ENCODE results near the gene PLXNA4.

Gene PLXNA4

GRCh38 chr7:132110692-132111091, 465.6 kb downstream of the PLXNA4 start:
- DNase-seq (ENCODE audit: low read depth in 1 of 2, low spot score in 1 of 2), result no peak
- in situ Hi-C loops (cut with HindIII; ENCODE audit: low pct_unique_long_range_greater_than_20kb, low sequenced_read_pairs), result no loop called here
- no peak for TF ChIP-seq JUND (IDR thresholded peaks at IDR 0.05; ENCODE audit: low read depth)

DNA sequence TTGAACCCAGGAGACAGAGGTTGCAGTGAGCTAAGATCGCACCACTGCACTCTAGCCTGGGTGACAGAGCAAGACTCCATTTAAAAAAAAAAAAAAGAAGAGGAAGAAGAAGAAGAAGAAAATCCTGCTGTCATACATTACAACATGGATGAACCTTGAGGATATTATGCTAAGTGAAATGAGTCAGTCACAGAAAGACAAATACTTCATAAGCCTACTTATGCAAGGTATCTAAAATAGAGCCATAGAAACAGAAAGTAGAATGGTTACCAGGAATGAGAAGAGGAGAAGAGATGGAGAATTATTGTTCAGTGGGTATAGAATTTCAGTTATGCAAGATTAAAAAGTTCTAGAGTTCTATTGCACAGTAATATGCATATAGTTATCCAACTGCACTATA, 466.5 kb downstream of the PLXNA4 start:
- in situ Hi-C loops (cut with HindIII; ENCODE audit: low pct_unique_long_range_greater_than_20kb, low sequenced_read_pairs), result no loop called here
- no peak for DNase-seq (ENCODE audit: low read depth in 1 of 2, low spot score in 1 of 2)
- no peak for TF ChIP-seq JUND (IDR thresholded peaks at IDR 0.05; ENCODE audit: low read depth)

- no peak for TF ChIP-seq JUND (IDR thresholded peaks at IDR 0.05; ENCODE audit: low read depth)
- in situ Hi-C loops (cut with HindIII; ENCODE audit: low pct_unique_long_range_greater_than_20kb, low sequenced_read_pairs), result no loop called here
- DNase-seq (ENCODE audit: low read depth in 1 of 2, low spot score in 1 of 2), result no peak
These were observed 467.7 kb downstream of the PLXNA4 start for GRCh38 chr7:132108563-132108962.

GRCh38 chr7:132106491-132106890, 469.8 kb downstream of the PLXNA4 start:
- TF ChIP-seq JUND (IDR thresholded peaks at IDR 0.05; ENCODE audit: low read depth), result no peak
- no peak for DNase-seq (ENCODE audit: low read depth in 1 of 2, low spot score in 1 of 2)
- in situ Hi-C loops (cut with HindIII; ENCODE audit: low pct_unique_long_range_greater_than_20kb, low sequenced_read_pairs), result no loop called here

DNA sequence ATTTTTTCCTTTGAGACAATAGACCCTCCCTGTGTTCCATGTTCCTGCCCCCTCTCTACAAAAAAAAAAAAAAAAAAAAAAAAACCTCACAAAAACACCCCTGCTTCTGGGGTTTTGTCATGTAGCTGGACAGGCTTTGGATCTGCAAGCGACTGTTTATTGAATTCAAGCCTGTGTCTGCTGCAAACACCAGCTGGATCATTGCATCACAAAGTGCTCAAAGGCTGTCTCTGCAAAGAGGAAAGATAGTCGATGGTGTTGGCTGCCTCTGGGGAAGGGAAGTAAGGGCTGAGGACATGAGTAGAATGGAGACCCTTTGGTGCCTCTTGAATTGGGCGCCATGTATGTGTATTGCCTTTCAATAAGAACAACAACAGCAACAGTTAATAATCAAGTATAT, 471.2 kb downstream of the PLXNA4 start:
- TF ChIP-seq JUND (IDR thresholded peaks at IDR 0.05; ENCODE audit: low read depth), result no peak

DNA sequence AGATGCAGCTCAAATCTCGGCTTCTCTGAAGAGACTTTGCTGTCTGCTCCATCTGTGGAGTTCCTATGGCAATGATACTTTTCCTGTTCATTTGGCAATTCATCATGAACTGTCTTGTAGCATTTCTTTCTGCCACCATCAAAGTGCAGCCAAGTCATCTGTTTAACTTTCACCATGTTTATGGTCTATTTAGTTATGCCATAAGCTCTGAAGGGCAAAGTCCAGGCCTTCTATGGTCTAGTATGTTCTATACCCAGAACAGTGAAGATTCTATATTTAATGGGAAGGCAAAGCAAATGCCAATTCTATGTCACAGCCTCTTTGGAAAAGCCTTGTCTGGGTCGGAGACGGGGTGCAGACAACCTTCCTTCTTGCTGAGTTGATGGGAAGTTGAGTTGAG, 472.6 kb downstream of the PLXNA4 start:
- no peak for DNase-seq (ENCODE audit: low read depth in 1 of 2, low spot score in 1 of 2)
- no peak for TF ChIP-seq JUND (IDR thresholded peaks at IDR 0.05; ENCODE audit: low read depth)
- in situ Hi-C loops (cut with HindIII; ENCODE audit: low pct_unique_long_range_greater_than_20kb, low sequenced_read_pairs), result no loop called here

More for the DNA sequence above, 471.2 kb downstream of the PLXNA4 start:
- no peak for DNase-seq (ENCODE audit: low read depth in 1 of 2, low spot score in 1 of 2)
- in situ Hi-C loops (cut with HindIII; ENCODE audit: low pct_unique_long_range_greater_than_20kb, low sequenced_read_pairs), result no loop called here

DNA sequence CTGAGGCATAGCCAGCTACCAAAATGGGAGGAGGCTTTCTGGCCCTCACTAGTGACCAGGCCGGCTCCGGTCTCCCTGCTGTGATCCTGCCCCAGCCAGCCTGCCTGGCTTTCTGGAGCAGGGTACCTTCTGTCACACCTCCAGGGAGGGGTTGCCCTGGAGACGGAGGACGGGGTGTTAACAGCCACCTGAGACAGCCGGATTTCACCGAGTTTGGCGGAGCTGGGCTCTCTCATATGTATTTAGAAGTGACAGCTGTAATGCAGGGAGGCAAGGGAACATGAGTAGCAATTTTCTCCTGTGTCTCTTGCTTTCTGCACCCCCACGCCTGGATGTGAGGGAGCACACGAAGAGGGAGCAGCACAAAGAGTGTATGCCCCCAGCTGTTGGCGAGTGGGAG, 473.3 kb downstream of the PLXNA4 start:
- DNase-seq (ENCODE audit: low read depth in 1 of 2, low spot score in 1 of 2), result no peak
- TF ChIP-seq JUND (IDR thresholded peaks at IDR 0.05; ENCODE audit: low read depth), result no peak
- in situ Hi-C loops (cut with HindIII; ENCODE audit: low pct_unique_long_range_greater_than_20kb, low sequenced_read_pairs), result no loop called here

- in situ Hi-C loops (cut with HindIII; ENCODE audit: low pct_unique_long_range_greater_than_20kb, low sequenced_read_pairs), result no loop called here
- TF ChIP-seq JUND (IDR thresholded peaks at IDR 0.05; ENCODE audit: low read depth), result no peak
- no peak for DNase-seq (ENCODE audit: low read depth in 1 of 2, low spot score in 1 of 2)
These were observed 473.9 kb downstream of the PLXNA4 start for GRCh38 chr7:132102391-132102790.

DNA sequence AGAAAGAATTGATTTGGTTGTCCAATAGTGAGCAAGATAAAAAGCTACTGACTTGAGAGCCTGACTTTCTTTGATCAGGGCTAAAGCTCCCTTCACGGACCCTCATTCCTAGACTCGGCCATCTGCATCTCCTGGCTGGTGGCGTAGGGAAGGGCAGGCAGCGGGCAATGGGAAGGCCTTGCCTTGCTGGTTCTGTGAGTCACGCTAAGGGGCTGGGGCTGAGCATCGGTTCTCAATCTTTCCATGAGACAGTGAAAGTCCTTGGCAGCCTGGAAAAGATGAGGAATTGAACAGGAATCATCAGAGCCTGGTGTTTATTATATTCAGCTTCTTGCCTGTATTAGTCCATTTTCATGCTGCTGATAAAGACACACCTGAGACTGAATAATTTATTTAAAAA, 475.3 kb downstream of the PLXNA4 start:
- in situ Hi-C loops (cut with HindIII; ENCODE audit: low pct_unique_long_range_greater_than_20kb, low sequenced_read_pairs), result no loop called here
- DNase-seq (ENCODE audit: low read depth in 1 of 2, low spot score in 1 of 2), result no peak
- no peak for TF ChIP-seq JUND (IDR thresholded peaks at IDR 0.05; ENCODE audit: low read depth)

DNA sequence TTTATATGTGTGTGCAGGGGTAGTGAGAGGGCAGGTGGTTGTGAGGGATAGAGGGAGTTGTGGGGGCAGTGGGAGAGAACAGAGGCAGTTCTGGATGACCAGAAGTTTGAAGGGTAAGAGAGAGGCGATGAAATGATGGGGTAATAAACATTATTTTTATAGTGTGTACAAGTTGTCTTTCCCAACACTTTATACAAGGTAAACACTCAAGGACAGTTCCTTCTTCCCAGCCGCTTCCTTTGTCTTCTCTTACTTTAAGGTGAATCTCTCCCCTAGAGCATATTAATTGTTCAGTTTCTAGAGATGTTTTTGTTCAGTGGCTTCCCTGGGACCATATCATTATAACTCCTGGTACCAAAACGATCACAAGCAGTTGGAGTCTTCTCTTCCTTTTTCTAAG, 475.8 kb downstream of the PLXNA4 start:
- no peak for TF ChIP-seq JUND (IDR thresholded peaks at IDR 0.05; ENCODE audit: low read depth)
- no peak for DNase-seq (ENCODE audit: low read depth in 1 of 2, low spot score in 1 of 2)
- in situ Hi-C loops (cut with HindIII; ENCODE audit: low pct_unique_long_range_greater_than_20kb, low sequenced_read_pairs), result no loop called here

DNA sequence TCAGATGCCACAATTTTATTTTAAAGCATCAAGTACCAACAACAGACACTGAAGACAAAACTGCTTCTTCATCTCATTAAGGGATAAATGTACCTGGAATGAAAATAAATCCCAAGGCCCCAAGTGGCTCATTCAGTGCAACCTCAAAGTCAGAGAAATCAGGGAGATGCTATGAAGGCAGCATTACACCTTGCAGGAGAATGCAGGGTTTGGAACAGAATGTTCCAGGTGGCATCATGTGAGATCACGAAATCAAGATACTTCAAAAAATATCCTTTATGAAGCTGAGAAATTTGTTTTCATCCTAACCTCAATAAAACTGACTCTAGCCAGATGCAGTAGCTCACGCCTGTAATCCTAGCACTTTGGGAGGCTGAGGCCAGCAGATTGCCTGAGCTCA, 477.1 kb downstream of the PLXNA4 start:
- no peak for DNase-seq (ENCODE audit: low read depth in 1 of 2, low spot score in 1 of 2)
- no peak for TF ChIP-seq JUND (IDR thresholded peaks at IDR 0.05; ENCODE audit: low read depth)
- in situ Hi-C loops (cut with HindIII; ENCODE audit: low pct_unique_long_range_greater_than_20kb, low sequenced_read_pairs), result no loop called here

- in situ Hi-C loops (cut with HindIII; ENCODE audit: low pct_unique_long_range_greater_than_20kb, low sequenced_read_pairs), result no loop called here
- no peak for TF ChIP-seq JUND (IDR thresholded peaks at IDR 0.05; ENCODE audit: low read depth)
- no peak for DNase-seq (ENCODE audit: low read depth in 1 of 2, low spot score in 1 of 2)
These were observed 477.9 kb downstream of the PLXNA4 start for GRCh38 chr7:132098327-132098726.

- in situ Hi-C loops (cut with HindIII; ENCODE audit: low pct_unique_long_range_greater_than_20kb, low sequenced_read_pairs), result no loop called here
- no peak for DNase-seq (ENCODE audit: low read depth in 1 of 2, low spot score in 1 of 2)
- TF ChIP-seq JUND (IDR thresholded peaks at IDR 0.05; ENCODE audit: low read depth), result no peak
These were observed 478.6 kb downstream of the PLXNA4 start for GRCh38 chr7:132097550-132098134.

DNA sequence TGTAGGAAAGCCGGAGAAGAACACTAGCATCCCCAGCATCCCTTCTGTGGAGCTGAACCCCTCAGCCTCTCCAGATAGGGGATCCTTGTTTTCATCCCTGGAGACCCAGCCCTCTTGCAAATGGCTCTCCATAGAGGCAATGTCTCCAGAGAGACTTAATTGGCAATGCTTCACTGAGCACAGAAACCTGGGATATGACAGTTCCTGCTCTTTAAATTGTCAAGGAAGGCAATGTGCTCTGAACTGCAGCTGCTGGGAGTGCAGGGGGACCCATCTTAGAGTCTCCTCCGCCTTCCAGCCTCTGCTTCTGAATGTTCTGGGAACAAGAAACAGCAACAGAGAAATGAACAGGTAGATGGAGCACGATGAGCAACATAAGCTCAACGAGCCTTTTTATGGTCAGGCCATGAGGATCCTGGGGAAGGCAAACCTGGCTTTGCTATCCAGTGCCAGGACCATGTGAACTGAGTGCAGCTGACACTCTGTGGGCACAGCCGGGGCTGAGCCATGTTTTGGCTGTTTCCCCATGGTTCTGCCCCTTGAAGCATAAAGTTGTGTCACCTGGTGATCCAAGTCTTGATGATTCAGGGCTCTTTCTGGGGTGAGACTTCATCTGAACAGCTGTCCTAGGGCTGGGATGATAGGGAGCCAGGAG, 481.0 kb downstream of the PLXNA4 start:
- in situ Hi-C loops (cut with HindIII; ENCODE audit: low pct_unique_long_range_greater_than_20kb, low sequenced_read_pairs), result no loop called here
- TF ChIP-seq JUND (IDR thresholded peaks at IDR 0.05; ENCODE audit: low read depth), result no peak
- DNase-seq (ENCODE audit: low read depth in 1 of 2, low spot score in 1 of 2), result no peak
